ENCODE results near the gene STOML2. TPM values are rescaled to one million over a fixed set of nuclear protein-coding genes. Genes with fewer than 3 reads are reported as not detected.

The STOML2 gene
- total RNA-seq, 1 donor from 2014 or later: 71.4 TPM

DNA sequence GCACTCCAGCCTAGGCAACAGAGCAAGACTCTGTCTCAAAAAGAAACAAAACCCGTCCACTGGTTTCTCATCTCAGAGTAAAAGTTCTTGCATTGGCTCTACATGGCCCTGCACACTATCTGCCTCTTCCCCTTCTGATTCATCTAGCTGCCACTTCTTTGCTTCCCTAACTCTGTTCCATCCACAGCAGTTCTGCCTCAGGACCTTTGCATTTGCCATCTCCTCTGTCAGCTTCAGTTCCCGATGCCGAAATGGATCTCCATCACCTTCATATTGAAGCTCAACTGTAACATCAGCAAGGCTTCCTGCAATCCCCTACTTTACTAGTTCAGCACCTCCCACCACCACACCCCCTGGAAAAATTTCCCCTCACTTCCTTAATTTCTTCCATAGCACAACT is 5.4 kb downstream of the STOML2 start:
- TF ChIP-seq, protein P1, sequence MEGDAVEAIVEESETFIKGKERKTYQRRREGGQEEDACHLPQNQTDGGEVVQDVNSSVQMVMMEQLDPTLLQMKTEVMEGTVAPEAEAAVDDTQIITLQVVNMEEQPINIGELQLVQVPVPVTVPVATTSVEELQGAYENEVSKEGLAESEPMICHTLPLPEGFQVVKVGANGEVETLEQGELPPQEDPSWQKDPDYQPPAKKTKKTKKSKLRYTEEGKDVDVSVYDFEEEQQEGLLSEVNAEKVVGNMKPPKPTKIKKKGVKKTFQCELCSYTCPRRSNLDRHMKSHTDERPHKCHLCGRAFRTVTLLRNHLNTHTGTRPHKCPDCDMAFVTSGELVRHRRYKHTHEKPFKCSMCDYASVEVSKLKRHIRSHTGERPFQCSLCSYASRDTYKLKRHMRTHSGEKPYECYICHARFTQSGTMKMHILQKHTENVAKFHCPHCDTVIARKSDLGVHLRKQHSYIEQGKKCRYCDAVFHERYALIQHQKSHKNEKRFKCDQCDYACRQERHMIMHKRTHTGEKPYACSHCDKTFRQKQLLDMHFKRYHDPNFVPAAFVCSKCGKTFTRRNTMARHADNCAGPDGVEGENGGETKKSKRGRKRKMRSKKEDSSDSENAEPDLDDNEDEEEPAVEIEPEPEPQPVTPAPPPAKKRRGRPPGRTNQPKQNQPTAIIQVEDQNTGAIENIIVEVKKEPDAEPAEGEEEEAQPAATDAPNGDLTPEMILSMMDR (IDR thresholded peaks at IDR 0.05): no peak
- peaks cover 12% of the 10 kb centered on the region for H3K36me3 Mint-ChIP-seq (ENCODE audit: low read depth)
- H3K4me3 Mint-ChIP-seq (ENCODE audit: unreplicated experiment): no peak overlapping the region
- no peaks in the 10 kb centered on the region for H3K9me3 Mint-ChIP-seq (ENCODE audit: low read depth)
- H3K4me1 Mint-ChIP-seq (ENCODE audit: low read depth): peaks cover 19% of the 10 kb centered on the region
- no peaks in the 10 kb centered on the region for H3K27me3 Mint-ChIP-seq (ENCODE audit: low read depth)
- DNase-seq (ENCODE audit: low spot score): no peak
- H3K27ac Mint-ChIP-seq (ENCODE audit: unreplicated experiment): no peak overlapping the region

DNA sequence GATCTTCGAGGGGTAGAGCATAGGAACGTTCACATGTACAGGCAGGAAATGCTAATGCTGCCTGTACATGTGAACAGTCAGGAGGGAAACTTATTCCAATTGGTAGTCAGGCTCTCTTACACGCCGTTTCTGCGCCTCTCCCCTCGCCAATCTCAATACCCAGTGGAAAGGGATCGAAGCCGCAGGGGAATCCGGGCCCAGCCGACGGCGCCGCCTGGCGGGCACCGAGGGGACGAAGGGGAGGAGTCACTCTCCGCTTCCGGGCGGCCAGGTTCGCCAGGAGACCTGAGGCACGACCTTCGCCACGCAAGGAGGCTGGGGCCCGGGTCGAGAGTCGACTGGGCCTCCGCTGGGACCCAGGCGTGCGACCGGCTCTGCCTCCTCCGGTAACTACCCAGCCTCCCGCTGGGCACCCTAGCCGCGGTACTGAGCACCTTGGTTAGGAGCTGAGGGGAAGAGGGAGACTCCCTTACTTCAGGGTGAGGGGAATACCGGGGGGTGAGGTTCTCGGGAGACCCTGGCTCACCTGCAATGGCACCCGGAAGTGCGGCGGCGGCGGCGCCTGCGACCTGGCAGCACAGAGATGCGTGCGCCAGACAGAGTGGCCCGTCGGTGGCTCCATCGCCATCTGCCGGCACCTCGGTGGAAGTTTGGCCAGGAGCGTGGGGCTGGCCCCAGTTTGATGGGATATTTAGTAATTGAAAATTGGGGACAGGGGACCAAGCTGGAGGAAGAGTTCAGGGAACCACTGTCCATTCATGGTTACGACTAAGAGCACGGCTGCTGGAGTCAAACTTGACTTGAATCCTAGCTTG is 6.7 kb downstream of the STOML2 start, which contains the start of gene PIGO:
PIGO (minus strand) TSS at position 557 of the 815 bp plus-strand sequence. CDS start 1,026 bp downstream, outside the sequence.
- no peaks in the 10 kb centered on the region for H3K9me3 Mint-ChIP-seq (ENCODE audit: low read depth)
- peak within 1 kb of the TSS; percentile 78 for H3K4me3 Mint-ChIP-seq (ENCODE audit: unreplicated experiment)
- H3K4me1 Mint-ChIP-seq (ENCODE audit: low read depth): peaks cover 9% of the 10 kb centered on the region
- H3K27ac Mint-ChIP-seq (ENCODE audit: unreplicated experiment): peak within 1 kb of the TSS; percentile 85
- H3K36me3 Mint-ChIP-seq (ENCODE audit: low read depth): peaks cover 12% of the 10 kb centered on the region
- H3K27me3 Mint-ChIP-seq (ENCODE audit: low read depth): no peaks in the 10 kb centered on the region
- TF ChIP-seq, protein P1 (IDR thresholded peaks at IDR 0.05): peak; percentile 90
- no peak for DNase-seq (ENCODE audit: low spot score)

GRCh38 chr9:35091536-35091935 is 11.4 kb downstream of the STOML2 start:
- Mint-ChIP-seq H3K36me3 (ENCODE audit: low read depth) (peaks cover 14% of the 10 kb centered on the region), H3K27ac (ENCODE audit: unreplicated experiment) (no peak overlapping the region), H3K4me1 (ENCODE audit: low read depth) (peaks cover 7% of the 10 kb centered on the region), H3K9me3 (ENCODE audit: low read depth) (no peaks in the 10 kb centered on the region), H3K4me3 (ENCODE audit: unreplicated experiment) (no peak overlapping the region), H3K27me3 (ENCODE audit: low read depth) (no peaks in the 10 kb centered on the region)
- no peak for DNase-seq (ENCODE audit: low spot score)
- TF ChIP-seq, protein P1 (IDR thresholded peaks at IDR 0.05): no peak

DNA sequence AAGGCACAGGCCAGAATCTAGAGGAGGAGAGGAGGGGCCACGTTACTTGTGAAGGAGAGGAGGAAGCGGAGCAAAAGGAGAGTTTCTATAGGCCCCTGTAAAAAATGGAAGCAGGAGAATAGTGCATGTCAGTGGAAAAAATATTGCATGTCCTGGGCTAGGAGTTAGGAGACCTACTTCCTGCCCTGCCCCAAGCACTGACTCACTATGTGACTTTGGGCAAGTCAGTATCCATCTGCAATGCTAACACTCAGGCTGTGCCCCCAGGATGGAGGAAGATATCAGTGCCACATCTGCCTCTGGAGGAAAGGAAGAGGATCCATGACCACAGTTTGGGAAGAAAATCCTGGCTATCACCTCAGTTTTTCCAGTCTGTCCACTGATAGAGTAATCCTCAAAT is 13.5 kb downstream of the STOML2 start:
- no peaks in the 10 kb centered on the region for H3K9me3 Mint-ChIP-seq (ENCODE audit: low read depth)
- H3K36me3 Mint-ChIP-seq (ENCODE audit: low read depth): peaks cover 14% of the 10 kb centered on the region
- no peaks in the 10 kb centered on the region for H3K27me3 Mint-ChIP-seq (ENCODE audit: low read depth)
- TF ChIP-seq, protein P1 (IDR thresholded peaks at IDR 0.05): no peak
- DNase-seq (ENCODE audit: low spot score): no peak
- peaks cover under 1% of the 10 kb centered on the region for H3K4me1 Mint-ChIP-seq (ENCODE audit: low read depth)
- no peak overlapping the region for H3K27ac Mint-ChIP-seq (ENCODE audit: unreplicated experiment)
- H3K4me3 Mint-ChIP-seq (ENCODE audit: unreplicated experiment): no peak overlapping the region

DNA sequence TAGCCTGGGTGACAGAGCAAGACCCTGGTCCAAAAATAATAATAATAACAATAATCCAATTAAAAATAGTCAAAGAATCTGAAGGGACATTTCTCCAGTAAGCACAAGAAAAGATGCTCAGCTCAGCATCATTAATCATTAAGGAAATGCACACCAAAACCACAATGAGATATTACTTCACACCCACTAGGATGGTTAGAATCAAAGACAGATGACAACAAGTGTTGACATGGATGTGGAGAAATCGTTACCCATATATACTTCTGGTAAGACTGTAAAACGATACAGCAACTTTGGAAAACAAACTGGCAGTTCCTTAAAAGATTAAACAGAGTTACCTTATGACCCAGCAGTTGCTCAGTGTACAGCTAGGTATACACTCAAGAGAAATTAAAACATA is 17.9 kb downstream of the STOML2 start:
- Mint-ChIP-seq H3K9me3 (ENCODE audit: low read depth) (no peaks in the 10 kb centered on the region), H3K27ac (ENCODE audit: unreplicated experiment) (no peak overlapping the region), H3K27me3 (ENCODE audit: low read depth) (no peaks in the 10 kb centered on the region), H3K4me3 (ENCODE audit: unreplicated experiment) (no peak overlapping the region), H3K36me3 (ENCODE audit: low read depth) (peaks cover 9% of the 10 kb centered on the region), H3K4me1 (ENCODE audit: low read depth) (peaks cover 4% of the 10 kb centered on the region)
- TF ChIP-seq, protein P1 (IDR thresholded peaks at IDR 0.05): no peak
- no peak for DNase-seq (ENCODE audit: low spot score)
